Cortex of kidney (tissue), 1 donor: ENCODE measurements around the gene CDH4.

Experiments
- DNase-seq: peaks from one replicate; lab custom pipeline; 2025; lab: John Stamatoyannopoulos, UW

CDH4 gene

GRCh38 chr20:61493798-61494305 lies 241.8 kb downstream of the CDH4 start:
- DNase-seq = no peak

DNA sequence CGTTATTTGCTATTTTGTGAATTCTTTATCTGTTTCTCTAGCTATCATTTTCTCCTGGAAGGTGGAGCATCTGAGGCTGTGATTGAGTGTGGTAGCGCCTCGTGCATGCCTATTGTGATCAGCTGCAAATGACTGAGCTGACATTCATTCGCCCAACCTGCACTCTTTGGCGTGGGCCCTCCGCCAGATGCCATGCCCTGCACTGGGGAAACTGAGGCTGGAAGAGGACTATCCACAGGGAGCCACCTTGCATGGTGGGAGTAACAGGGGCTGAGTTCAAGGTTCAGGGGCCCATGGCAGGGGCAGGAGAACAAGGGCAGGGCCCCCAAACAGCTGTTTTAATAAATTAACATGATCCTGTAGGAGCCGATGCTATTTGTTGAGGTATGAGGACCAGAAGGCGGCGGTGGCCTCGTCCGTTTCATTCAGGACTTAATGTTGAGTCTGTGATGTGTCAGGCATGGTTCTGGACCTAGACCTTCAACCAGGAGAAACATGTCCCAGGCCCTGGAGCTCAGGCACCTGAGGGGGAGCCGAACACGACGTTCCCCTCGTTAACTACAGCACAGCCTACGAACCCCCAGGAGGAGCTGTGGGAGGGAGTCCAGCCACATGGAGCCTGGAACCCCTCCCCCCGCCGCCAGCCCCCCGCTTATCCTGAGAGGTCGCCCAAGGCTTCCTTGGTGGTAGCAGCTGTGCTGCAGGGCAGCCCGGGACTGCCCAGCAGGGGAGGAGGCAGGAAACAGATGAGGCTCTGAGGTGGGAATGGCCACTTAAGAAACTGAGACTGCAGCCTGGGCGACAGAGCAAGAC lies 242.9 kb downstream of the CDH4 start:
- no peak for DNase-seq

DNA sequence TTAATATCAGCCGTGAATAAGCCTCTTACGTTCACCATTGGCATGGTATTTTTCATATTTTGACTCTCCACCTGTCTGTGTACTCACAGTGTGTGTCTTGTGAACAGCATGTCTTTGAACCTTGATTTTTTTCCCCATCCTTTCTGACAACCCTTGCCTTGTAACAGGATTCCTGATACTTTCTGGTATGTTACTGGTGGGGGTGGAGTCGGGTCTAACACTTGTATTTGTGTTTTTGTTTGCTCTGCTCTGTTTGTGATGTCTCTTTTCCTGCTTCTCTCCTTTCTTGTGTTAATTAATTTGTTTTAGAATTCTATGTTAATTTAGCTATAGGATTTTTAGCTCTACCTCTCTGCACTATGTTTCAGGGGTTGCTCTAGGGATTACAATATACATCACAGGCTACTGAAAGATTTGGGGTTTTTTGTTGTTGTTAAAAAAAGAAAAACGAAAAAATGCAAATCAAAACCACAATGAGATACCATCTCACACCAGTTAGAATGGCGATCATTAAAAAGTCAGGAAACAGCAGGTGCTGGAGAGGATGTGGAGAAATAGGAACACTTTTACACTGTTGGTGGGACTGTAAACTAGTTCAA lies 245.1 kb downstream of the CDH4 start:
- DNase-seq = no peak

DNA sequence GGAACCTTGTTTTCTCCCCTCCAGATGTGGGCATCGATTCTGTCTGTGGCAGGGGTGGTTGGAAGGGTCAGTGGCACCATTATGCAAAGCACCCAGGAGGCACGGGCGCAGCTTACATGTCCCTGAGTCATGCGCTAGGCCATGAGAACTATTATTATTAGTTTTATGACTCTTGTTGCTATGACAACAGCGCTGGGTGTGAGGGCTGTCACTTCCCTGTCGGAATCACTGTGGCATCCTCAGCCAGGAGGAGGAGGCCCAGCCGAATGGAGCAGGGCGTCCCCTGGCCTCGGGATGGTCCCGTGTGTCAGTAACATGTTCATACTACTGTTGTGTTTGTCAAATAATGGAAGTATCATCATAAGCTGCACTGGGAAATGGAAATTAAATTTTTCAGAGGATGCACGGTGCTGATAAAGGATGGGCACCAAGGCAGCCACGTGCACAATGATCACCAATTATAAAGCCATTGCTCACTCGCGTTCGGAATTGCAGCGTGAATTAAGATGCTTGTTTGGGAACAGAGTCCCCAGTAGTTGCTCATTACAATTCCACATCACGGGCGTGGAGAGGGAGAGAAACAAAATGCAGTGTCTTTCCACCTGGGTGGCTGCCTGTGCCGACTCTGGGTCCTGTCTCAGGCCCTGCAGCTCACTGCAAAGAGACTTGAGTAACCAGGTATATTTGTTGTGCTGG lies 247.9 kb downstream of the CDH4 start:
- DNase-seq = no peak

- no peak for DNase-seq
Observed at GRCh38 chr20:61500791-61501321, 248.8 kb downstream of the CDH4 start.

- DNase-seq = no peak
Observed at GRCh38 chr20:61502433-61502832, 250.4 kb downstream of the CDH4 start.

- DNase-seq = no peak
Observed at GRCh38 chr20:61503106-61503505, 251.0 kb downstream of the CDH4 start.

- no peak for DNase-seq
Observed at GRCh38 chr20:61505508-61505907, 253.4 kb downstream of the CDH4 start.

DNA sequence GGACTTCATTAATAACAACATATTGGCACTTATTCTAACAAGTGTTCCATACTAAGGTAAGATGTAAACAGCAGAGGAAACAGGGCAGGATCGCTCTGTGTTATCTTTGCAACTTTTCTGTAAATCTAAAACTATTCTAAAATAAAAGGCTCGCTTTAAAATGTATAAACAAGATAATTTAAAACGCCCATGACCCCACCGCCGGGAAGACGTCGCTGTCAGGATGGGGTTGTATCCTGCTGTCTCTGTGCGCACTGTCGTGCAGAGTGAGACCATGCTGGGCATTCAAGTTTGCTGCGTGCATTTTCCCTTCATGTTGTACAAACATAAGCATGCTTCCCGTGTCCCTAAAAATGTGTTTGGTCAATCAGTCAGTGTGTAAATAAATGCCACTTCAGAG lies 255.7 kb downstream of the CDH4 start:
- DNase-seq = no peak

DNA sequence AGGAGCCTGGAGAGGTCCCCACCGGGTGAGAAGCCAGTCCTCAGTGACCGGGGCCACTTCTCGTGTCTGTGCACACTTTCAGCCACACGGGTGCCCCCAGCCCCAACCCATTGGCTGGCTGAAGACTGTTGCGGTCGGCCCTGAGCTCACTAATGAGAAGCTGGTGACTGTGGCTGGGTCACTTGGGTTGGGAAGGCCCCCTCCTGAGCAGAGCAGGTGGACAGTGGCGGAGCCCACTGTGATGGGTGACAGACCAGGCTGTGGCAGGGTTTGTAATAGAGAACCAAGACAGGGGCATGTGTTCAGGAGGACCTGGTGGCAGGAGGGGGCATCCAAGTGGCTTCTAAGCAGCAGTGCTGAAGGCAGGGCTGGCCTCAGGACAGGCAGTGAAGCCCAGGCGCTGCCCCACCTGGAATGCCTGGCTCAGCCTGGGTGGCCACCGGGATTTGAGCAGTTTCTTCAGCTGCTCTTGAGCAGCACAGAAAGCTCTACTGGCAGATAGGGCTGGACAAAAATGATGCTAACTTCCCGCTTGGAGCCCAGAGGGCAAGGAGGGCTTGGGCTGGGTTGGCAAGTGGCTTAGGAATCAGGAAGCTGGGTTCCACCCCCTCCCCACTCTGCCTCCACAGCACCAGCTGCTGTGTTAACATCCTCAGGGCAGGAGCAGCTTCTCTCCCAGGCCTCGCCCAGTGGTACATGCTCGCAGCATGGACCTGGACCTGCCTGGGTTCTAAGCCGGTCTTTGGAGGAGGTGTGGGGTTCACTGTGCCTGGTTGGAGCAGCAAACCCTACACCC lies 256.4 kb downstream of the CDH4 start:
- DNase-seq = no peak

- no peak for DNase-seq
Observed at GRCh38 chr20:61510778-61511330, 258.8 kb downstream of the CDH4 start.

GRCh38 chr20:61512475-61512874 lies 260.4 kb downstream of the CDH4 start:
- no peak for DNase-seq

DNA sequence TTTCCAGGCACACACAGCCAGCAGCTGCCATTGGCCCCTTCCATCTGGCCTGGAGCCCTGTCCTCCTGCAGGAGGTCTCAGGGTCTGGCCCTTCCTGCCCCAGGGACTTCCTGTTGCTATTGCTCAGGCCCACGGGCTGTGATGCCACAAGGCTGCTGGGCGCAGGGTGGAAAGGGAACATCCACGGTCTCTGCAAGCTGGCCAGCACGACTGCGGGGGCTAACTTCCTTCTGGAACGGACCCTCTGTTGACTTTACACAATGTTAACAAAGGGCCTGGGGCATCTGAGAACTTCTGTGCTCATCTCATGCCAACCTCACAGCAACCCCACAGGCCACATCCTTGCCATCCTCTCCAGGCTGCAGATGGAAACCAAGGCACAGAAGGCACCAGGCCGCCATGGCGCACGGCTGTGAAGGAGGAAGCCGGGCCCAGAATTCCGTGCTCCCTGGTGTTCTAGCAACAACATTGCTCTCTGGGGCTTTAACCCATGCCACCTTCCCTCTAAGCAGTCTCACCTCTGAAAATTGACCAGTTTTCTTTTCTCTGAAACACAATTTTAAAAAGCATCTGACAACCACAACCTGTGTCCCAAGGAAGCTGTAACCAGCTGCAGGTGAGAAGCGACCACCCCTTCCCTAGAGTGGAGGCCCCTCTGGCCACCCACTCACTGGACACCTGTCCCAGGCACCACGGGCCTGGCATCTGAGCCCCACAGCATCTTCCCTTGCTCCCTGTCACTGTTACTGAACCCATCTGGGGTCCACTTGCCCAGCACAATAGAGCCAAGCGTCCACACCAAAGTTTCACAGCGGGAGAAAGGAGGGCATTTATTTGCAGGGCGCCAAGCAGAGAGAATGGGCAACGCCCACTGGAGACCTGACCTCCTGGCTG lies 261.3 kb downstream of the CDH4 start:
- no peak for DNase-seq

DNA sequence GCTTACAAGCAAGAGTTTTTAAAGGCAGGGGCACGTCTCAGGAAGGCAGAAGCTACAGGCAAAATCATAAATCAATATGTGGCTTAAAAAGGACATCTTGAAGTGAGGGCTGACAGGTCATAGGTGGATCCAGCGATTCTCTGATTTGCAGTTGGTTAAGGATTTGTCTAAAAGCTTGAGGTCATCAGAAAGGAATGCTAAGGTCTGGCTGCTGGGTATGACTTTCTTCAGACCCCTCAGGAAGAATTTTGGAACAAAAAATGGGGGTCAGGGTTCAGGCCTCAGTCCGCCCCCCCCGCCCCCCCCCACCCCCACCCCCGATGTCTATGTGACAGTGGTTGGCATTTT lies 261.9 kb downstream of the CDH4 start:
- DNase-seq = no peak

DNA sequence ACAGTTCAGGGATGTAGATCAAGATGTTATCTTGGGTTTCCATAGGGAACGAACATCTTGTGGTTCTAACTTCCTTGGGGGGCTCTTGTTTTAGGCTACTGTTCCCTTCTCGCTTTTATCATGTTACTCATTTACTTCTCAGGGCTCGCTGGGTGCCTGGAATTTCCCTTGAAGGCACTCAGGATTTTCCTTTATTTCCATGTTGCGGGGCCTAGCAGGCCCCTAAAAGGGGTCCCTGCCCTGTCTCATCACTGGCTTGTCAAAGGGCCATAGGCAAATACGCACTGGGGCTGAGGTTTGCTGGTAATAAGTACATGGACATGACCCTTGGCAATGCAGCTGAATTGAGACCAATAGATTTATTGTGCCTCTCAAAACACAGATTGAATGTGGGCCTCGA lies 262.3 kb downstream of the CDH4 start:
- DNase-seq = no peak

- no peak for DNase-seq
Observed at GRCh38 chr20:61514805-61515505, 262.9 kb downstream of the CDH4 start.

DNA sequence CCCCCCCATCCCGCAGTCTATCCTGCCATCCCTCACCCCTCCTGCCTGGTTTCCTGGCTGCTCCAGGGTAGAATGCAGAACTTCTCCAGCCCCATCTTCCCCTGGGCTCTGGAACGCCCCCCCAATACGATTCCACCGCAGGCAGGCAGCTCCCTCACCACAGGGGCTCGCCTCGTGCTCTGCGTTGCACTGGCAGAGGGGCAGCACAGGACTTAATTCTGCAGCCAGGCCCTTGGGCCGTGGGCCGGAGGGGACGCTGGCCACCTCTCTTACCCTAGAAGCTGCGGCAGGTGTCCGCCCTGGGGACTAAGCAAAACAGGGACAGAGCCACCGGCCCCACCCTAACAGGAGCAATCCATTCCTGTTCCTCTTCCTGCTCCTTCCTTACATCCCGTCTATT lies 263.9 kb downstream of the CDH4 start:
- DNase-seq = no peak

DNA sequence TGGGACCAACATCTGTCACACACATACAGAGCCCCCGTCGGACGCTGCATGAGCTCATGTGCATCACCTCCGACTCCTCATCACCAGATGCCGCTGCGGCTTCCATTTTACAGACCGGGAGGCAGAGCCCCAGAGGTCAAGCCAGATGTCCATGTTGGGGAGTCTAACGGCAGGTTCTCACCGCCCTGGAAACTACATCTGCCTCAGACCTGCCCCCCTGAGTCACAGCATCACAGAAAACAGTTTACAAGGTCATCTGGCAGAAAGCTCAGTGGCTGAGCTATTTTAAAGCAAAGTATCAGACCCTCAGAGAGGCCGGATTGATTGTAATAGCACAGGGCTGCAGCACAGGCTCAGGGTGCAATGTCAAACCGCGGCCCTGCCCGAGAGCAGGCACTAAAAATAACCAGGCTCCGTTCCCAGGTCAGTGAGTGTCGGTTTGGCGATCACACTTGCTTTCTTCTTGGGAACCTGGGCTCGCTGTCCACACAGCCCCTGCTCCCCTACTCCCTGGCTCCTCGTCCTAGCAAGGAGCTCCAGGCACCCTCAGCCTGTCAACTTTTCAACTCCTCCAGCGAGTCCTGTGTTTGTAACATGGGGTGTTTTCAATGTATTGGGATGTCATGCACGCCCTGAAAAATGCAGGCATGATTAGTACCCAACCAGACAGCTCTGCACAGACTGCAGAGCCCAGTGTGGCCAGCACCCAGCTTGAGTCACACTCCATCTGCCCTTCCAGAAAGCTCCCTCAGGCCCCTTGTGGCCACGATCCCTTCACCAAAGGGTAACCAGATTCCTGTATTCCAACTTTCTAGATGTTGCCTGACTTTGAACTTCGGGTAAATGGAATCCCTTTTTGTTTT lies 264.5 kb downstream of the CDH4 start:
- no peak for DNase-seq

DNA sequence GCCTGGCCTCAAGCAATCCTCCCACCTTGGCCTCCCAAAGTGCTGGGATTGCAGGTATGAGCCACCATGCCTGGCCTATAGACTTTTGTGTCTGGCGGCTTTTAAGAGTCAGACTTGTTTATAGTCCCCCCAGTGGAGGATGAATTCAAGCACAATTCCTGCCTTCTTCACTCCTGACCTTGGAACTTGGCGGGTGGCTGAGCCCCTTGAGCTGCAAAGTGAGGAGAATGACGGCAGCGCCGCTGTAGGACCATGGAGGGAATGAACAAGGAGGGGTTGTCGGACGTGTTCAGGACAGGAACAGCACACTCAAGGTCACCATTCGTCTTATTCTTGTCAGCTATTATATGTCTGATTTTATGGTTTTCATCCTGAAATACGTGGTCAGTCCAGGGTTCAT lies 265.4 kb downstream of the CDH4 start:
- DNase-seq = no peak
